UCSD-AML1 (cell line): ENCODE data around the gene UBAC2.

Source experiments
- DNase-seq: peaks from one replicate; lab custom pipeline; 2025; ENCODE audit not compliant: unreplicated experiment; lab: John Stamatoyannopoulos, UW

Gene UBAC2

DNA sequence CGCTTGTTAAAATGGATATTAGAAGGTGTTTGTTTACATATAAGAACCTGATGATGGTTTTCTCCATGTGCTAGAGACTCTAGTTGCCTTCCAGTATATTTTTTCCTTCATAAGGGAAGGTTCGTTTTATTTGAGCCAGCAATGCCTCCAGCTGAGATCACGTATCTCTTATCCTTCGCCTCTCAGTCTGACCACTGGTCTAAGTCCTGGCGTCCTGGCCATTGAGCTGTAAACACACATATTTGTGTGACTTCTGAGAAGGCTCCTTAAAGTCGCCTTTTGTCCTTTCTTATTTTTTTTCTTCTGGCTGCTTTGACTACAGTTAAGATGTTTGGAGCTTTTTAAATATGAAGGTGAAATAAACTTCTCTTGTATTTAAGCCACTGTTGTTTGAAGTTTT is 130.3 kb downstream of the UBAC2 start:
- no peak for DNase-seq

GRCh38 chr13:99331881-99332293 is 131.2 kb downstream of the UBAC2 start:
- no peak for DNase-seq

GRCh38 chr13:99332456-99332855 is 131.8 kb downstream of the UBAC2 start:
- DNase-seq: no peak

DNA sequence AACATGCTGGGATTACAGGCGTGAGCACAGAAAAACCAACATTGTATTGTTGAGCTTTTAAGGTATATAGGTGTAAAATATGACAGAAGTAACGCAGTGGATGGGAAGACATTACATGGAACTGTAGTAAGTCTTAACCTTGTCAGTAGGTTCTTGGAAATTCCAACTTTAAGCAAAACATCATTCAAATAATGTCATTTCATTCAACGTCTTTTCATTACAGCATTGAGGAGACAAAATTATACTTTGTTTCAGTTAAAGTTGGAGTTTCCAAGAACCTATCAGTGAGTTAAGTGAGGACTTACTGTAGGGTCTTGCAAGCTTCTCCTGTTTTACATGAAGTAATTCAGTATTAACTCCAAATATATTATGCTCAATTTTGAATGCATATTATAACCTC is 133.6 kb downstream of the UBAC2 start:
- DNase-seq: no peak

- no peak for DNase-seq
Observed at GRCh38 chr13:99335087-99335486, 134.4 kb downstream of the UBAC2 start.

- no peak for DNase-seq
Observed at GRCh38 chr13:99335603-99336002, 134.9 kb downstream of the UBAC2 start.

- DNase-seq: no peak
Observed at GRCh38 chr13:99339230-99339721, 138.6 kb downstream of the UBAC2 start.

DNA sequence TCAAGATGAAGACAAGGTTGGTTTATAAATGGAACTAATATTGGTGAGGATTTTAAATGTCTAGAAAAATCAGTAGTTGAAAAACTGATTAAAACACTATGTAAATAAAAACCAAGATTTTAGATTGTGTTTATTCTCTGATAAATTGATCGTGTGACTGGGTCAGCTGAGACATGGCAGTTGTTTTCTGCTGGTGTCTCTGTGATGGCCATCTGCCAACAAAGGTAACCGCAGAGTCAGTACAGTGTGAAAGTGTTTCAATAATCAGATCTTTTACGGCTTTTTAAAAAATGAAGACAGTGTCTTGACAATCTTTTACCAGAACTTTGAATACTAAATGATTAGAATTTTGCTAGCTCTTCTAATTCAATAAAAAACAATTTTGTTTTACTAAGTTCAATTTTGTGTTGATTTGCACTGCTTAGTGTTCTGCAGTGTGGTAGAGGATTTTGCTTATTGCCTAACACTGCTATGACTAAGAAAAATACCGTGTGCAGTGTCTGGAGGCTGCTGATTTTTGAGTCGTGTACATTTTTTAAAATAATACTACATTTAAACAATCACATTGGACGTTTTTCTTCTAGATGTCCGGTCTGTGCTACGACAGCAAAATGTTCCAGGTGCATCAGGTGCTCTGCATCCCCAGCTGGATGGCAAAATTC is 139.2 kb downstream of the UBAC2 start:
- DNase-seq: no peak

DNA sequence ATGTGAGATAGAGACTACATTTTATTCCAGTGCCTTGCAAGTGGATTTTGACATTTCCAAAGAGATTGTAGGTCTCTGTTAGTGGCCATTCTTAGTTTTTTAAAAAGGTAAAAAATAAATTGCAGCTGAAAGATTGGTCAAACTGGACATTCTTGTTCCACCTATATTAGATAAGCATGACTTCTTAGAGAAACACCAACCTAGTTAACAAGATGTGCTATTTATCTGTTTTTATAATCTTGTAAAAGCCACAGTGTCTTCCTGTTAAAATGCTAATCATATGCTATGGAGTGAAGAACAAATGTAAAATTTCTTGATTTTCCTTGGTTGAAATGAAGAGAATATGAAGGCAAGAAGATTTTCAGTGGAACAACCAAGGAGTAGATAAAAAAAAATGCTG is 140.0 kb downstream of the UBAC2 start:
- no peak for DNase-seq

DNA sequence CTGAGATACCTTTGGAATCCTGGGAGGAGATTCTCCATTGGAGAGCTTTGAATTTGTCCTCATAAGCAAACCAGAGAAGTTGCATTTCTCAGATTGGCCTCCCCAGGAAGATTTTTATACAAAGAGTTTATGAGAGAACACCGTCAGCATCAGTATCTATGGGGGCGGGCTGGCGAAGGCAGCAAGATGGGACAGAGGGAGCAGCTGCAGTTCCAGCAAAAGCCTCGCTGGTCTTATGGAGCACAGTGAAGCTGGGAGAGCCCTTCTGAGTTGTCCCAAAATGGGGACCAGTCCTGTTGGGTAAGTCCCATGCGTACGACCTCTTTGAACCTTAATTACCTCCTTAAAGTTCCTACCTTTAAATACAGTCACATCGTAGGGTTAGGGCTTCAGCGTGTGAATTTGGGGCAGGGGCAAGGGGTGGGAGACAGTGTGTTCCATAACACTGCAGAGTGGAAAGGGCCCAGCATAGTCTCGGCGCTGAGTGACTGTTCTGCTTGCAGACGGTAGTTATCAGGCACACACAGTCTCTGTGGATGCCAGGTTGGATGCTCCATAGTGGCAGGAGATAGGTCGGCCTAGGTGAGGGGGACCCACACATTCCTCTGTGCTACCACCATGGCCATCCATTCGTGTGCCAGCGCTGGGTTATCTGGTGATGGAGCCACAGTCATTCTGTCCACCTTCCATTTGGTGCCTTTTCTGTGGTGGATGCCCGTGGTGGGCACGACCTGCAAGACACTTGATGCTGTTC is 141.5 kb downstream of the UBAC2 start:
- DNase-seq: no peak

GRCh38 chr13:99342723-99343315 is 142.2 kb downstream of the UBAC2 start:
- DNase-seq: no peak

- no peak for DNase-seq
Observed at GRCh38 chr13:99344610-99345208, 144.1 kb downstream of the UBAC2 start.

- DNase-seq: no peak
Observed at GRCh38 chr13:99345345-99345744, 144.7 kb downstream of the UBAC2 start.

GRCh38 chr13:99346335-99347042 is 145.8 kb downstream of the UBAC2 start:
- DNase-seq: no peak

DNA sequence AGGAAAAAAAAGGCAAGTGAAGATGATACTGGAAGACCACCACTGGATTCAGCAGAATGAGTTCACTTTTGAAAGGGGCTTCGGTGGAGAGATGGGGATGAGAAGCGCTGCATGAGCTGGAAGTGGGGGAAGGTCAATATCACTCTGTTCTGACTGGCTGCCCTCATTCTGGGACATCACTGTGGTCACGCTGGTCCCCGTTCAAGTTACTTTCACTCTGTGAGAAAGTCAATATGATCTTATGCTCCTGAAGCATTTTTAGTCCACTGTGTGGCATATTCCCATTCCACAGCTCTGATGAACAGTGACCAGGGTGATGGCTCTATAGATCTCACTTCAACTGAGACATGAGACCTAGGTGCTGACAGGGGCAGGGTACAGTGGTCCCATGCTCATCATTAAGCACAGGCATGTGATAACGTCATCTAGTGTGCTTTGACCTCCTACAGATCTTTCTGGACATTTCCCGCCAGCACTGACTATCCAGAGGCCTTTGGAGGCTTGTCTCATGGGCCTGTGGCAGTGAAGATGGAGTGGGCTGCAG is 146.8 kb downstream of the UBAC2 start:
- DNase-seq: no peak

DNA sequence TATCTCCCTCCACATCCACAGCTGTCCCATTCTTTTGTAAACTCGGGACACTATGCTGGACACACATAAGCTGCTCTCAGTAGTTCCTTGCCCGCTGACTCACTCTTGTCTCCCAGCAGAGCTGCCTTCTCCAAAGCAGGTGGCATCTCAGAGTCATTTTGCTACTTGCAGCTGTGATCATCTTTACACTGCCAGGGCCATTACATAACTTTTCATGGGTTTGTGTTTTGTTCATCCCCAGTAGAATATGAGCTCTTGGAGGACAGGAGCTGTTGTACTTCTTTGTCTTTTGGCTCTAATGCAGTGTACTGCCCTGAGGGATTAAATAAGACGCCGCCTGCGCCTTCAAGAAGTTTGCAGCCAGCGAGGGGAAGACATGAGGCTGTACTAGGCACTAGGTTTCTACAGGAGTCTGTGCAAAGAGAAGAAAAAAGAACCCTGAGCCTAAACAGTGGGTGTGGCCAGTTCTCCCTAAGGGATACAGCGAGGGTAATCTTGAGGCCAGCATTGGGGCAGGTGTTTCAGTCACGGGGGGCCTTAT is 147.3 kb downstream of the UBAC2 start:
- no peak for DNase-seq

- no peak for DNase-seq
Observed at GRCh38 chr13:99350191-99350590, 149.5 kb downstream of the UBAC2 start.

DNA sequence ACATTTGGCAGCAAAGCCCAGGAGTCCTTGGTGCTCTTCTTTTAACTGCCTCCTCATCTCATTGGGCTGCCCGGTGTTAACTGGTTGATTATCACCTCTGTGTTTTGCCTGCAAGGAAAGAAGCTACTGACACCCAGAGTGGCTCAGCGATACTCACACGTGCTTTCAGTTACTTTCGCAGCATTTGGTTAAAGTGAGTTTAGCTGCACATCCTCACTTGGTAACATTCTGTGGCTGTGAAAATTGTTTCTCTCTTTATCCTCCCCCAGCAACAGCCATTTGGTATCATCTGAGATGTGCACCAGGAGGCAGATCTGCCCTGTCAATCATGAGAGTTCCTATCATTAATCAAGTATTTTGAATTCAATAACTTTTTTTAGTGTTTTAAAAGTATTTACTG is 151.1 kb downstream of the UBAC2 start:
- DNase-seq: no peak

- DNase-seq: no peak
Observed at GRCh38 chr13:99352351-99353245, 151.9 kb downstream of the UBAC2 start.

- no peak for DNase-seq
Observed at GRCh38 chr13:99353246-99353600, 152.6 kb downstream of the UBAC2 start.
